NCI-H2029 treated with DMSO at 0.1 percent for 48 hours (cell line): ENCODE data around the gene OR2L2.
"Not testable (repeated sequence)": the region's sequence is repeated elsewhere in the genome, so short reads cannot be mapped to it uniquely, and the experiment has no call there.

Experiments used
- DNase-seq: peaks from one replicate; lab custom pipeline; 2025; lab: John Stamatoyannopoulos, UW

Gene OR2L2, protein sequence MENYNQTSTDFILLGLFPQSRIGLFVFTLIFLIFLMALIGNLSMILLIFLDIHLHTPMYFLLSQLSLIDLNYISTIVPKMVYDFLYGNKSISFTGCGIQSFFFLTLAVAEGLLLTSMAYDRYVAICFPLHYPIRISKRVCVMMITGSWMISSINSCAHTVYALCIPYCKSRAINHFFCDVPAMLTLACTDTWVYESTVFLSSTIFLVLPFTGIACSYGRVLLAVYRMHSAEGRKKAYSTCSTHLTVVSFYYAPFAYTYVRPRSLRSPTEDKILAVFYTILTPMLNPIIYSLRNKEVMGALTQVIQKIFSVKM

GRCh38 chr1:248029770-248030169 lies at the start of gene OR2L2:
TSS of gene OR2L2 (plus strand) at chr1:248030070. CDS start at chr1:248038268, 8,198 bp downstream.
- DNase-seq, result no peak

GRCh38 chr1:247992986-247993385 lies 36.9 kb upstream of the OR2L2 start:
- no peak for DNase-seq

GRCh38 chr1:247998811-247999210 lies 31.1 kb upstream of the OR2L2 start:
- DNase-seq, result no peak

DNA sequence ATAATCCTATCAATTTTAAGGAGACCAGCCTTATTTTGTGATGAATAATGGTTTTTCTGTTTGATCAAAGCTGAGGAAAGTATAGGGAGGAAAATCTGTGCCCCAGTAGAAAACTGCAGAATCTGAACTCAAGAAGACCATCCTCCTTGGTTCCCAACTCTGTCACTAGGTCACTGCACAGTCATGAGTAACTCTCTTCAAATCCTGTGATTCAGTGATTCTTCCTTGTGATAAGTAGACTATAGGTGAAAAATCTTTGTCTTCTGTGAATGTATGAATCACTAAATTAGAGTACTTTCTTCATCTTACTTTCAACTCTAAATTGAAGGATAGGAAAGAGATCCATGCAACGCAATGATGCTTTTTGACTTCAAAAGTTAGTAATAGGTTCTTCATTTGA lies 29.7 kb upstream of the OR2L2 start:
- no peak for DNase-seq

DNA sequence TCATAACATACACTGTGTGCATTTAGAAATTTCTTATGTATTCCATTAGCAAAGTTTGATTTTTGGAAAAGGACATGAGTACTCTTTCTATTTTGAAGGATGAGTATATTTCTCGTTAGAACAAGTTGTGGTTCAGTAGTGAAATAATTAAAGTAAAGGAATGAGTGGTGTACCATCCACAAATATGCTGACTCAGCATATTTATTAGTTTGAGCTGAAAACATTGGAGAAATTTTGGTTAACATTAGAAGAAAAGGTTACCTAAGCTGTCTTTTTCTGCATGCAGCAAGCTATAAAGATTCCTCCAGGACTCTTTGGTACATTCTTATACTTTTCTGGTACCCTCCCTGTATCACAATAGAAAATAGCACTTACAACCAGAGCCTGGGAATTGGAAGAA lies 22.1 kb upstream of the OR2L2 start:
- no peak for DNase-seq

DNA sequence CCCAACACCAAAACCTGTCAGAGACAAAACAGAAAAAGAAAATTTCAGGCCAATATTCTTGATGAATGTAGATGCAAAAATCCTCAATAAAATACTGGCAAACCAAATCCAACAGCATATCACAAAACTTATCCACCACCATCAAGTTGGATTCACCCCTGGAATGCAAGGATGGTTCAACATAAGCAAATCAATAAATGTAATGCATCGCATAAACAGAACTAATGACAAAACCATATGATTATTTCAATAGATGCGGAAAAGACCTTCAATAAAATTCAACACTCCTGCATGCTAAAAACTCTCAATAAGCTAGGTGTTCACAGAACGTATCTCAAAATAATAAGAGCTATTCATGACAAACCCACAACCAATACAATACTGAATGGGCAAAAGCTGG lies 20.2 kb upstream of the OR2L2 start:
- no peak for DNase-seq

DNA sequence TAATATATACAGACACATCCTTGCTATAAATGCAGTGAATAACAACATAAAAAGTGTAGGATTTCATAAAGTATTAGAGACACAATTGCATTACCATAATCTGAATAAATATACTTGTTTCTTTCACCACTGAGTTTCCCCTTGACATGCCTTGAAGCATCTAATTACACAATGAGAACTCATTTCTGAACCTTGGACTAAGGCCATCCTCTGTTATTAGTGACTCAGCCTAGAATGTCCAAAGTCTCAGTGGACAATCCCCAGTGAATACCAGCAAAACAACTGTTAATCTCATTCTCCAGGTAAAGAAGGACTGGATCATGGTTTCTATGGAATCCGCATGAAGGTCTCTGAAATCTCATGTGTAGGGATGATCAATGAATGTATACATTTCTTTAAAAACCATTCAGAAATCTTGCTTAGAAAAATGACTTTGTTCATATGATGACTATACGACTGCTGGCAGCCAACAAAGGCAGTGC lies 16.6 kb upstream of the OR2L2 start, which contains the start of gene OR2L5:
TSS of gene OR2L5 (plus strand) at position 432 of the 482 bp plus-strand sequence. CDS start 8,288 bp downstream, outside the sequence.
- no peak for DNase-seq

GRCh38 chr1:248015803-248016202 lies 14.1 kb upstream of the OR2L2 start:
- no peak for DNase-seq

DNA sequence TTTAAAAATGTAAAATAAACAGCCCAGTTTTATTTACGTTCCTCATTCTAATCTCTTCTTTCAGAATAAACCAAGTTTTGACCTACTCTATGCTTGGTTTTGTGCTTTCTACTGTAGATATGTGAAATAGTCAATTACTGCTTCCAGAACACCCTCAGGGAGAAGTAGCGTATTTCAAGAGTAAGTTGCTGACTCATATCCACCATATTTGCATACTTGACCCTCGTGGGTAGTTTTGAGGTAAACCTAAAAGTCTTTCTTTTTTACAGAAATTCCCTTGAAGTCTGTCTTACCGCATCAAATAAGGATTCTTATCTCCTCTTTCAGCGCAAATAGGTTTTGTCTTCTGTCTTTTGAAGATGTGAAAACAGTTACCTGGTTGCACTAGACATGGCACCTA lies 15.3 kb downstream of the OR2L2 start:
- no peak for DNase-seq

- DNase-seq, result no peak
Measured at GRCh38 chr1:248046536-248046935, 16.7 kb downstream of the OR2L2 start, which contains the start of gene OR2L3. TSS of gene OR2L3 (plus strand) at chr1:248046836. CDS start at chr1:248060682, 13,846 bp downstream.

DNA sequence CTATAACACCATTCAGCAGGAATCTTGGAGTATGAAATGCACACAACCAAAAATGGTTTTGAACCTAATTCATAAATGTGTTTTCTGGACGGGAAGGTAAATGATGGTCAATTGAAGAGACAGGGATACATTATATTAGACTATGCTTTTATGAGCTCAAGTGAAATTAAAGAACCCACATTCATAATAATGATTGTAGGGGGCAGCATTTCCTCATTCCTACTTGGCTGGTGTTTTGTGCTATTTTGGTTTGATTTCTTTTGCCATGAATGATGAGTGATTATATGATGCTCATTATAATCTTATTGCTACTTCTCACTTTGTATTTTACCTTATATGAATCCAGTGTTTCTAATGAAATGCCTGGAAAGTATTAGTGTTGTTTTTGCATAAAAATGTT lies 17.1 kb downstream of the OR2L2 start:
- DNase-seq, result no peak

- no peak for DNase-seq
Measured at GRCh38 chr1:248054671-248055070, 24.8 kb downstream of the OR2L2 start.

- no peak for DNase-seq
Measured at GRCh38 chr1:248055261-248055660, 25.4 kb downstream of the OR2L2 start.

GRCh38 chr1:248065071-248065470 lies 35.2 kb downstream of the OR2L2 start:
- DNase-seq, result no peak

DNA sequence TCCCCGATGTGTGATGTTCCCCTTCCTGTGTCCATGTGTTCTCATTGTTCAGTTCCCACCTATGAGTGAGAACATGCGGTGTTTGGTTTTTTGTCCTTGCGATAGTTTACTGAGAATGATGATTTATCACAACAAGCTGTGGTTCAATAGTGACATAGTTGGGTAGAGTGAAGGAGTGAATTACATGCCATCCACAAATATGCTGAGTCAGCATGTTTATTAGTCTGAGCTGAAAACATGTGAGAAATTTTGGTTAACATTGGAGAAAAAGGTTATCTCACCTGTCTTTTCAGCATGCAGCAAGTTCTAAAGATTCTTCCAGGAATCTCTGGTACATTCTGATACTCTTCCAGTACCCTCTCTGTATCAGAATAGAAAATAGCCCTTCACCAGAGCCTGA lies 35.7 kb downstream of the OR2L2 start:
- no peak for DNase-seq

DNA sequence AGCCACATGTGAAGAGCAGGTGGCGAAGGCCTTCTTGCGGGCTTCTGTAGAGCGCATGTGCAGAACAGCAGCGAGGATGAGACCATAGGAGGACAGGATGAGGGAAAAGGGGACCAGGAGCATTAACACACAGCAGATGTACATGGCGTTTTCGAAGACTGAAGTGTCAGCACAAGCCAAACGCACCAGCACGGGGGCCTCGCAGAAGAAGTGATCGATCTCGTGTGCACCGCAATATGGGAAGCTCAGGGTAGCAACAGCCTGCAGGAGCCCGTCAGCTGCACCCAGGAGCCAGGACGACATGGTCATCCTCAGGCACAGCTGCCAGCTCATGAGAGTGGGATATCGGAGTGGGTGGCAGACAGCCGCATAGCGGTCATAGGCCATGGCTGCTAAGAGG lies 54.0 kb downstream of the OR2L2 start:
- DNase-seq, result not testable (repeated sequence)
